IPS-11a (cell line): ENCODE measurements around the gene NRCAM.

Experiments
- H3K4me3 ChIP-seq: one replicate; pipeline ENCODE4 v1.5.1; 2013; ENCODE audit warnings: low read depth, low read length, control low read depth

The NRCAM gene

DNA sequence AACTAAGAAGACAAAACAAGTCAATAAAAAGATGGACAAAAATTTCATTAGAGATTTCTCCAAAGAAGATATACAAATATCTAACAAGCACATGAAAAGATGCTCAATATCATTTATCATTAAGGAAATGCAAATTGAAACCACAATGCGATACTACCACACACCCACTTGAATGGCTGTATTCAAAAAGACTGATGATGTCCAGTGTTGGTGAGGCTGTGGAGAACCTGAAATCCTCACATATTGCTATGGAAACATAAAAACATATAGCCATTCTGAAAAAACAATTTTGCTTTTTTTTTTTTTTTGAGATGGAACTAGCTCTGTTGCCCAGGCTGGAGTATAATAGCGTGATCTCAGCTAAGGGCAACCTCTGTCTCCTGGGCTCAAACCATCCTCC, 202.0 kb downstream of the NRCAM start:
- H3K4me3 ChIP-seq, result no peak overlapping the region

DNA sequence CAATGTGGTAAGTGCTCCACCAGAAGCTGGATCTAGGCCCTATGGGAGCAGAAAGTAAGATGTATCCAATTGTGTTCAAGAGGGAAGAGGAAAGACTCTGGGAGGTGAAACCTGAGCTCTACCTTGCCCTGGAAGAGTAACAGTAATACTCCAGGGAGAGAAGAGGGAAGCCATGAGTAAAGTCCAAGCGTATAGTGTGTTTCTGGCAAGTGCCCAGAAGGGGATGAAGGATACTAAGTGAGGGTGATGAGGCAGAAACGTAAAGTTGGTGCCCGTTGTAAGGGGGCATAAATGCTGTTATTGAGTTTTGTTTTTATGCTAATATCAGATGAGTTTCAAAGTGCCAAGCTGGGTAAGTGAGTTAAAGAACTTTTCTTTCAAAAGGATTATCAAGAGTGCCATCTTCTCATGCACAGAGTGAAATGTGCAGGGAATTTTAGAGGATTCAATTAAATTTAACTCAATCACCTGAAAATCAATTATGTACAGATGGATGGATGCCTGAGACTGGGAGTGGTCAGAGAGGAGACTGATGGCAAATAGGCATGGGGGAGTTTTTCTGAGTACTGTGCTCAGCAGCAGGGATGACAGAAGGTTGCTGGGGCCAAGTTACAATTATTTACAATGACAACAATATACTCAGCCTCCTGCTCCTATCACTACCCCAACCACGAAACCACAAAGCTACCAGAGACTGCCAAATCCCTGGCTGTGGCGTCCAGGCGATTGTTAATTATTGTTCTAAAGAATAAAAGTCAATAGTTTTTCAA, 202.8 kb downstream of the NRCAM start:
- H3K4me3 ChIP-seq, result no peak overlapping the region

DNA sequence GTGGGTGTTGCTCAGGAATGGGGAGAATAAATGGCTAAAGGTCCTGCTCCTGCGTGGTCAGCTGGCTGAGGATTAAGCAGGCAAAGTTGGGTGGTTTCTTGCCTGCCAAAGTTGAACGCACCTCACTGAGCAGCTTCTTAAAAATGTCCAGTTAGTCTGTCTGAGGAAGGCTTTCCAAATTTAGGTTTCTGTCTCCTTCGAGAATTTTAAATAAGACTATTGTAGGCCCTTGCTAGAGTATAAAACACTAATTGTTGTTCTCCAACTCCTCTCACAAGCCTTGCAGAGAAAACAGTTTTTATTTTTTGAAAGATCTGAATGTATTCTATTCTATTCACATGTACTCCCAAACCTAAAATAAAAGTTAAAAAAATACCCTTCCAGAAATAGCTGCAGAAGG, 204.1 kb downstream of the NRCAM start:
- no peak overlapping the region for H3K4me3 ChIP-seq

DNA sequence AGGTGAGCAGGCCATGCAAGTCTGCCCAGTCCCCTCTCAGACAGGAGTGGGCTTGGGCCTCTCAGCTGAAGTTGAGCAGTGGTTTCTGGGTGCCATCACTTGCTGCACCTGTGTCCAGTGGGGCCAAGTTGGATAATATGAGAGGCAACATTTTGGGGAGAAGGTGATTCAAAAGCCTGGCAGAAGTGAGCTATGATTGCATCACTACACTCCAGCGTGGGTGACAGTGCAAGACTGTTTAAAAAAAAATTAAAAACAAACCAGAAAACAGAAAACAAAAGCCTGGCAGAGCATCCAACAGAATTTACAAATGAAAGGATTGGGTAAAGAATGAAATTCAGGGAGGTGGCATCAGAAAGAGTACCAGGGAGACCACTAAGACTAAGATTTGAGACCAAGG, 204.5 kb downstream of the NRCAM start:
- no peak overlapping the region for H3K4me3 ChIP-seq

DNA sequence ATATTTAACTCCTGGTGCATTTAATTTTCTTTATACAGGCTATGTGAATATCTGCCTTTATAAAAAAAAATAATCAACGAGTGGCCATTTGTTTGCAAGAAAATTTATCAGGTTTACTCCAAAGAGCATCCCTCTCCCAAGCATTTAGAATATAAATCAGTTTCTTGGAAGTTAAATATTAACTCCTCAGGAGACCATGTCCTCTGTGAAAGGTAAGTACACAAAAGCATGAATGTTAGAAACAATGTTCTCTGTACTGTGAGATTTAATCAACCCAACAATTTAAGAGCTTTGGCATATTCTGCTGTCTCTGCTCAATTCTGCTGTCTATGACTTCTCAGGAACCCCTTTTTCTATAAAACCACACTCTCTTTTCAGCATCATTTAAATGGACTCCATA, 206.8 kb downstream of the NRCAM start:
- no peak overlapping the region for H3K4me3 ChIP-seq

DNA sequence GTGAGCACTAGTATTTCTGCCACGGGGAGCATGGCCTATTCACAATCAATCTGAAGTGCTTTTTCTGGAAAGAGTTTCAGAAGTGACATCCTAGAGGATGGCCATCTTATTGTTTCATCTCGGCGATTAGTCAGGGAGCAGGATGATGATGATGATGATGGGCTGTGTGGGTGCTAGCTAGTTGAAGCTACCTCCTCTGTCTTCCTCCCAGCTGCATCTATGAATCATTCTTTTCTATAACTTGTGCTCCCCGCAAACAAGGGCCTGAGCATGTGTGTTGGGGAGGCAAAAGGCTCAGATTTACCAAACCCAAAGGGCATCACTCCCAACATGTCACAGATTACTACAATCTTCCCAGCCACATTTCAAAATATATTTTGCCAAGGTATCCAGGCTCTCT, 207.4 kb downstream of the NRCAM start:
- H3K4me3 ChIP-seq, result no peak overlapping the region

DNA sequence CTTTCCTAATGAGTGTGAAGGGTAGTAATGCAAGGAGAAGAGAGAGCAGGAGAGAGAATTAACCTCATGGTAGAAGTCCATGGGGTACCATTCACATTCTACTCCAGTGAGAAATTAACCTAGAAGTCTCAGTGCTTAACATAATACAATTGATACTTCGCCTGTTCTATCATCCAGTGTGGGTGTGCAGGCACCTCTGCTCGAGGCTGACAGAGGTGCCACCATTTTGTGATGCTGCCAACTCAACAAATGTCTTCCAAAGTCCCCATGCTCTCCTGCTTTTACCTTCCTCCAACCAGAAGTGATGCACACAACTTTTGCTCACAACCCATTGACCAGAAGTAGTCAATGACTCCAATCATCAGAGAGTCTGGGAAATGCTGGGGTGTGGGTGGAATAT, 207.8 kb downstream of the NRCAM start:
- H3K4me3 ChIP-seq, result no peak overlapping the region

DNA sequence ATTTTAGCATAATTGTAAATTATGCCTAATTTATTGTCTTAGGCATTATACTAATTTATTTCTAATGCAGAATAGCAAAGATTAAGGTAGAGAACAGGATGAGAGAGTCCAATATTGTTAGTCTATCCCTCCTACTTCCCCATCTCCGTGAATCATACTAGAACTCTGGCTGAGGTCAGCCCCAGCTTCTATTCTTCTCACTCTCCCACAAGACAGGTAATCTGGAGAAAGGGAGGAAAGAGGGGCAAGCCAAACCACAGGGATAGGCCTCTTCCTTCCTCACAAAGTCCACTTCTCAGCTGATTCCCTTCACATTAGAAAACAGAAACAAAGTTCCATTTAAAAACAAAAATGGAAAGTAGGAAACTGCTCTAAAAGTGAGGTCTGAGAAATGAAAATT, 208.6 kb downstream of the NRCAM start:
- no peak overlapping the region for H3K4me3 ChIP-seq

DNA sequence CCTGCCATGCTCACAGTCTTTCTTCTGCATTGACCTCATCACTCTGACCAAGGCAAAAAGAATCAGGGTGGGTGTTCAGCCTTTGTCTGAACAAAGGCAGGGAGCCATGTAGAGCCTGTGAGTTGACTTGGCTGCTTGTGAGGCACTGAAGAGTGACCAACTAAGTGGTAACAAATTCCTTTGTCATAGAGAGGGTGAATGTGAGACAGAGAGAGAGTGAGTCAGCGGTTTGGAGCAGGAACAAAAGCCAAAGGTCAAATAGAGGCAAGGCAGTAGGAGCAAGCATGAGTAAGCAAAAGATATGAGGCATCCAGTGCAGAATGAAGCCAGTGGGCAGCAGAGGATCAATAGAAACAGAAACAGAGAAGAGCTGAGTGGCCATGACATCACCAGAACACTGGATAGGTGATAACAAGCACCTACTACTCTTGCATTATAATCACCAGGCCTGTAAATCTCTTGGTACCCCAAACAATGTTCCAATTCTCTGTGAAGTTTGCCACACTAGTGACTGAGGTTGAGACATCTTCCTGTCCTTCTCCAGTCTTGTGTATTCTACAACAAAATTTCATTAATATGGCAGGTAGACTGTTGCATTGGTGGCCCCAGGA, 209.9 kb downstream of the NRCAM start:
- H3K4me3 ChIP-seq, result no peak overlapping the region

DNA sequence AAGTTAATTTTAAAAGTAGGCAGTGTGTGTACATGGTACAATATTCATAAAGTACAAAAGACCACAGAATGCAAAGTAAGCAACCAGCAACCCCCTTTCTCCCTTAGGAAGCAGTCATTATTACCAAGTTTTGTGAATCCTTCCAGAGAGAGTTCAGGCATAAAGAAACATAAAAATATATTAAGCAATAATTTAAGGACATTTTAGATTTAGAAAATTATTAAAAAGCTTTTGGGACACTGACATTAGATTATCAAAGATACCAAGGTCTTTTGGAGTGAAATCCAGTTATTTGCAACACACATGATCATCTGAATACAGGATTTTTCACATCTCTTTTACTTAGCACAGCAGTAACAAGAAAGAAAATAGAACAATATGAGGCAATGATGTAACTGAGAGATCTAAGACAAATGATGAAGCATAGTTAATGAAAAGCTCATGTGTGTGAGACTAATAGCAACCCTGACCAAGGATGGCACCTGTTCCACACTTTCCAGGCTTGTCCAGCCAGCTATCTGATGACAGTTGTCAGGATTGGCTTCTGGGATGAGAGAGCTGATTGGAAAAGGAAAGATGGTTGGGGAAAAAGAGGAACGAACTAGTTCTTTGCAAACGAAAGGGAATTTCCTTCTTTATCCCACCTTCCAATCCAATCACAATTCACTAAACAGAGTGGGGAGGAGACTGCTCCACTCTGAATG, 210.6 kb downstream of the NRCAM start:
- no peak overlapping the region for H3K4me3 ChIP-seq

DNA sequence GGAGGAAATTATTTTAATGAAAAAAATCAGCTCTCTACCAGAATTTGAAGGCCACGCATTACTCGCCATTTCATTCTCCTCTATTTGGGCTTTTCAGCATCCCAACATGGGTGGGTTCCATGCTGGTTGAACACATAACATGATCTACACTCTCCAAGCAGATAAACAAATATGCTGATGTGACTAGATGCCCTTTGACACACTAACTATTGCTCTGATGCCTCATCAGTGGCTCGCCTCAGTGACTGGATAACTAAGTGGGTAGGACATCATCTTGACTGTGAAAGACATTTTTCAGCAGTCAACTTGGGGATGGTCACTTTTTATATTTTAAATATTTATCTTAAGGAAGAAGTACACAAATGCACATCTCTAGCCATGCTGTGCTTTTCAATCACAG, 212.1 kb downstream of the NRCAM start:
- H3K4me3 ChIP-seq, result no peak overlapping the region

DNA sequence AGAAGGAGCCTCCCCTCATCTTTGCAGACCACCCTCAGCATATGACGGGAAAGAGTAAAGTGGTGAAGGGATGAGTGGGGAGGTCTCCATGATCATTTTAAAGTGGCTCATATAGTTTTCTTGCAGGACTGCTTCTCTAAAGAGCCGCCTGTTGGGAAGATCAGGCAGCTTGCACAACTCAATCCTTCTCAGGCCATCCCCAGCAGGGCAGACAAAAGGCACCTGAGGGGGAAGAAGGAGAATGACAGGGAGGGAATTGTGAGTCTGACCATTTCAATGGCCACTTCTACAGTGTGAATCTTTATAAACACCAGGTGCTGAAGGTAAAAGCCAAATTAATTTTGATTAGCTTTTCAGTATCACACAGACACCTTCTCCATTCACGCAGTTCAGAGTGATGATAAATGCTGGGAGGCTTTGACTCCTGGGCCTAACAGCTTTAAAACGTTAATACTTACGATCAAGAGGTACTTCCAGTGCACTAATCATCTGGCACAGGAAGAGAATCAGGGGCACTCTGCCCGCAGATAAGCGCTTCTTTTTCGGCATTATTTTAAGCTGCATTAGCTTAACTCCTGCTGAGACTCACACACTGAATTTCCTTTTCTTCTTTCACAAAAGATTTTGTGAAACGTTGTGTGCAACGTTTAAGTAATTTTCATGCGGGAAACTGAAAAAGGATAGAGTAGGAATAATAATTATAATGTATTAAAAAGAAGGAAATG, 216.6 kb downstream of the NRCAM start:
- no peak overlapping the region for H3K4me3 ChIP-seq

DNA sequence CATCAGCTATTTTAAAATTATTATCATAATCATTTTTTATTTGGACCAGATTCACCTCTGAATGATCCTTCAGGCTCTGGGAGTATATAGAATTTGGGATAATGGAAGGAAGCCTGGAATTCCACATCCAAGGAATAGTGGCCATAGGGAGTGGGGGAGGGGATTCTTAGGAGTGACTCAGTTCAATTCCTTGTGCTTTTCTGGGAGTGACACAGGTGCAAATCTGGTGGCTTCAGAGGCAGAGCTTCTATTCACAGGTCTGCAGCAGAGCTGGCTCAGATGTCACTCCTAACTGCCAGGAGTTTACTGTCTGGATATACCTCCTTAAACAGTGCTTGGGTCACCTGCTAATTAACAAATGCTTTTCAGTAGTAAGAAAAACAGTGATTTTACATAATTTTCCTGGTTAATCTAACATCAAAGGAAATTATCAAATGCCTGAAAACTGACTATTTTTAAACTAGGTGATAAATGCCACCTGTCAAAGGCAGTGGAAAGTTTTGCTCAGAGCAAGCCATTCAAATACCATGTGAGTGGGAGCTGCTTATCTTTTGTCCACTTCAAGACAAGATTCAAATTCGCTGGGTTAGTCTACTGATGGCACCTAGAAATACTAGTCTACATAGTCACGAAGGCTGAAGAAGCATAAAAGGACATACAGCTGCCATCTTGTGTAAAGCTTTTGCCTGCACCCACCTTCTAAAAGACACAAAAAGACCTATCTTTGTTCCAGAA, 219.4 kb downstream of the NRCAM start:
- H3K4me3 ChIP-seq, result no peak overlapping the region

DNA sequence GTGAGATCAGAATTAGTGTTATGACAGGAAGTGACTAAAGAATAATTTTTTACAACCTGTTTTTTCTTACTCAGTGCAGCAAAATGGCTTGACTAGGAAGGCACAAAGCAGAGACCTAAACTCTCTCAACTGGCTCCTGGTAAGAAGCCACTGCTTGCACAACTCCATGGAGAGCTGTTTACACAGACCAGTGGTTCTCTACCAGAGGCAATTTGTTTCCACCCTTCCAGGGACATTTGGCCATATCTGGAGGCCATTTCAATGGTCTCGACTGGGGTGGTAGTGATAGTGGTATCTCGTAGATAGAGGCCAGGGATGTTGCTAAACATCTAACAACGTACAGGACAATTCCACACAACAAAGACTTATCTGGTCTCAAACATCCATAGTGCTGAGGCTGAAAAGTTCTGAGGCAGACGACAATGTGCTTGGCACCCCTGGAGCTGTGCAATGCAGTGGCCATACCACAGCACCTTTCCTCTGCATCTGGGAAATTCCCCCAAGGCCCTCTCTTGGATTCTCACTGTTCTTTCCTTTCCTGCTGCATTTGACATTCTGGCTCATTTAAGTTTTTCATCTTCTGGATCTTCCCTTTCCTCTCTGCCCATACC, 220.7 kb downstream of the NRCAM start:
- H3K4me3 ChIP-seq, result no peak overlapping the region

DNA sequence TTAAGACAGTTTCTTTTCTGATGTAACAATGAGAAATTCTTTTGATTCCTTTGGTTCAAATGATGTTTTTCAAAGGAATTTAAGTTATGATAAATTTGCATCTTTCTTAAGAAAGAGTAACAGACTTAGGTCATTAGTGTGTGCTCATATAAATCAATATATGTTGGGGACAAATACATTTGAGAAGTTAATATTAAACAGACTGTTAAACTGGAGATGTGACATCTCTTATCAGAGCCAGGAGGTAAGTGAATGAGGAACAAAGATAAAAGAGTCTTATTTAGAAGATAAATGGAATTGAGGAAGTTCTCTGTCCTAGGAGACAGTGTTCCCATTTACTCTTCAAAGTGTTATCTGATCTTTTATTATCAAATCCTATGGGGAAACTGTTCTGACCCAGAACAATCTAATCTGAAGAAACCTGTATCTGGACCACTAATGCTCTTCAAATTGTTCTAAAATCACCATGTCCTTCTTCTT, 221.2 kb downstream of the NRCAM start:
- H3K4me3 ChIP-seq, result no peak overlapping the region

DNA sequence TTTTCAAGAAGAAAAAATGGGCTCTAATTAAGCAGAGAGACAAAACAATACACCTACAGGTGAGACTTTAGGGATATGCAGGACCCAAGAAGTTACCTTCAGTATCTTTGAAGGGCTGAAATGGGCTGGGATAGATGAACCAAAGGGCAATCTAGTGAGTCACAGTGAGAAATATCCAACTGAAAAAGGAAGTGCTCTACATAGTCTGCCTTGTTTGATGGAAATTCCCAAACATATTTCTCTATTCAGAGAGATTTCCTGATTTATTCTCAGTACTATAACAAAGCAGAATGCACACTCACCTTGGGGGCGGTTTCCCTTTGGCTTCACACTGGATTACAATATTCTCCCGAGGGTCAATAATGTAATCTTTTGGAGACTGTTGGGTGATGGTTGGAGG, 222.0 kb downstream of the NRCAM start:
- no peak overlapping the region for H3K4me3 ChIP-seq

DNA sequence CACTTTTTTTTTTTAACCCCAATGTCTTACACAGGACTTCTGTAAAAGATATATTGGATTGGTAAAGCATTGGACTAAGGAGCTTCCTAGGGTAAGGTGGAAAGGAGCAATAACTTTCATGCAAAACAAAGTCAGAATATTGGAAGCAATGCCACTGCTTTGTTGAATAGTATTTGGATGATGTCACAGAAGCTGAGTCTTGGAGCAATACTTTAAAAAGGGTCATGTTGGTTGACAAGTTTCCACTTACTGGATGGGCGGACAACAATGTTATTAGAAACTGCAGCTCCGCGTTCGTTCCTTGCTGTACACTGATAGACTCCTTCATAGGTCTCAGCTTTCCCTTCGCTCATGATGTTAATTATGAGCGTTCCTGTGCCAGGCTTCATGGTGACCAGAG, 224.2 kb downstream of the NRCAM start:
- no peak overlapping the region for H3K4me3 ChIP-seq

DNA sequence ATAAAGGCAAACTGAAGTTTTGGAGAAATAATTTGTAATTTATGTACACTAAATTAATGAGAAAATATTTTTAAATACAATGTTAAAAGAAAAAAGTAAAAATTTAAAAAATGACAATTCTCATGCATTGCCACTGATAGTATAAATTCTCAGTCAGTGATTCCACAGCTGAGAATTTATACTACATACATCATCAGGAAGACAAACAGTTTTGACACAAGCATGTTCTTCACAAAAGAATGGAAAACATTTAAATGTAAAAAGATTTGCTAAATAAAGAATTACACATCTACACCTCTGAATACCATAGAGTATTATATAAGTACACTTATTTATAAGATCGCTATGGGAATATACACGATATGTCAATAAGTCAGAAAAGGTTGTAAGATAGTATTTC, 225.0 kb downstream of the NRCAM start:
- no peak overlapping the region for H3K4me3 ChIP-seq

DNA sequence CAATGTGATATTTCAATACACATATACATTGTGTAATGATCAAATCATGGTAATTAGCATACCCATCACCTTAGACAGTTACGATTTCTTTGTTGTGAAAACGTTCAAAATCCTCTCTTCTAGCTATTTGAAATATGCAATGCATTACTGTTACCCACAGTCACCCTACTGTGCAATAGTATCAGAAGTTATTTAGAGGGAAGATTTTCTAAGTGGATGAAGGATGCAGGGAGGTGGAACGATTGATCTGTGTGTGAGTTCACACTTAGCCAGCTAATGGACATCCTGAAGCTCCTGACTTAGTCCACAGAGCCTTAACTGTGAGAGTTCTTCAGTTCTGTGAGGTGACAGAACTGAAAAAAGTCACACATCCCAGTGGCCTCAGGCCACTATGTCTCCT, 228.9 kb downstream of the NRCAM start:
- H3K4me3 ChIP-seq, result no peak overlapping the region

DNA sequence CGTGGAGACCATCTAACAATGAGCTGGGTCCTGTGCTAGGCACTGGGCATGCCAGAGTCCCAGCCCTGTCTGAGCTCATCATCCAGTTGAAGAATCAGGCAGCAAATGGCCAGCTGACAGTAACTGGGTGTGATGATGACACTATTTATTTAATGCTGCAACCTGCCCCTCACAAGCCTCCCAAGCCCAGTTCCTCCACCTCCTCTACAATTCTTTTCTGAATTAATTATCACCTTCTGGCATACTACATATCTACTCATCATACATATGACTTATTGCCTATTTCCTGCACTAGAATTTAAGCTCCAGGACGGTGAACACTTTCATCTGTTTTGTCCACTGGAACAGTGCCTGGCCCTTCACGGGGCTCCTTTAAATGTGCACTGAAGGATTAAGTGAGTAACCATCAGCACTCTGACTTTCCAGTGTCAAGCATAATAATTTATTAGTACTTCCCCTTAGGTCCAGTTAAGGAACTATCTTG, 229.4 kb downstream of the NRCAM start:
- H3K4me3 ChIP-seq, result no peak overlapping the region
